Activated CD8-positive, alpha-beta memory T cell treated with anti-CD3 and anti-CD28 coated beads, Interleukin-2, amount 10 ng/mL, durations not matched to agents 7 days and 5 days (primary cell): ENCODE measurements around the gene TRPC1. TPM values are rescaled to one million over a fixed set of nuclear protein-coding genes. Genes with fewer than 3 reads are reported as not detected.

ENCODE experiments used
- ATAC-seq: fragments of 150-1000 bp; cut with Tn5 transposase; one replicate; pipeline ENCODE4 v1.10.0; 2021; ENCODE audit warnings: moderate library complexity
- CTCF ChIA-PET: fragments of 350-600 bp; sonication (Branson Sonifier 250); formaldehyde crosslinking; loops from one replicate; lab custom pipeline; 2021; ENCODE audit warnings: antibody characterized with exemption; lab: Charles Lee
- DNase-seq: peaks from one replicate; pipeline ENCODE4 v3.0.0-alpha.2; 2020
- H3K27ac Mint-ChIP-seq: one replicate; pipeline ENCODE4 v1.8.0; 2021; ENCODE audit warnings: mild to moderate bottlenecking, mixed read lengths
- H3K27me3 Mint-ChIP-seq: one replicate; pipeline ENCODE4 v1.8.0; 2021; ENCODE audit warnings: mixed read lengths
- H3K36me3 Mint-ChIP-seq: one replicate; pipeline ENCODE4 v1.8.0; 2021; ENCODE audit warnings: mild to moderate bottlenecking, mixed read lengths
- H3K4me1 Mint-ChIP-seq: one replicate; pipeline ENCODE4 v1.8.0; 2021; ENCODE audit warnings: mixed read lengths
- H3K4me3 Mint-ChIP-seq: one replicate; pipeline ENCODE4 v1.8.0; 2021; ENCODE audit warnings: mild to moderate bottlenecking, moderate library complexity, mixed read lengths
- H3K9me3 Mint-ChIP-seq: one replicate; pipeline ENCODE4 v1.8.0; 2022; ENCODE audit warnings: low read depth, mixed read lengths
- total RNA-seq, 2 experiments: library from RNA; stranded (reverse); gene quantifications; one replicate each; pipeline ENCODE4 v1.2.3, GENCODE V29; 2021

TRPC1 gene
- total RNA-seq, 2 experiments from 2014 or later = 2.1 to 2.9 TPM

GRCh38 chr3:142779591-142779990 is 55.8 kb downstream of the TRPC1 start:
- peaks cover 3% of the 10 kb centered on the region for H3K4me1 Mint-ChIP-seq
- H3K36me3 Mint-ChIP-seq = no peaks in the 10 kb centered on the region
- CTCF ChIA-PET = no interaction called here
- no peak overlapping the region for H3K4me3 Mint-ChIP-seq
- no peak overlapping the region for H3K27ac Mint-ChIP-seq
- H3K27me3 Mint-ChIP-seq = no peaks in the 10 kb centered on the region
- DNase-seq (no peak), ATAC-seq (no peak)
- H3K9me3 Mint-ChIP-seq = no peaks in the 10 kb centered on the region

DNA sequence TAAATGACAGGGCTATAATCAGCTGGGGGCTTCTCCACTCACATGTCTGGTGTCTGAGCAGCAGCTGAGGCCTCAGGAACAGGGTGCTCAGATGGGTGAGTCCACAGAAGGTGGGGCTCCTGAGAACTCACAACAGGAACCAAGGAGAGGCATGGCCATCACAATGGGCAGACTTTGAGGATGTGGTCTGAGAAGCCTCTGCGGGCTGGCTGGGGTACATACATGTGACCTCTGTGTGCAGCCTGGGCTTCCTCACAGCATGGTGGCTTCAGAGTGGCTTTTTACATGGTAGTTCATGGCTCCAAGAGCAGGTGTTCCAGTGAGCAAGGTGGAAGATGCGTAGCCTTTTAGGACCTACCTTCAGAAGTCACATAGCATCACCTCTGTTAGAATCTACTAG is 58.8 kb downstream of the TRPC1 start:
- no peak overlapping the region for H3K27ac Mint-ChIP-seq
- no peaks in the 10 kb centered on the region for H3K27me3 Mint-ChIP-seq
- no peaks in the 10 kb centered on the region for H3K9me3 Mint-ChIP-seq
- CTCF ChIA-PET = no interaction called here
- DNase-seq (no peak), ATAC-seq (no peak)
- H3K36me3 Mint-ChIP-seq = no peaks in the 10 kb centered on the region
- H3K4me1 Mint-ChIP-seq = peaks cover 3% of the 10 kb centered on the region
- no peak overlapping the region for H3K4me3 Mint-ChIP-seq

- CTCF ChIA-PET = no interaction called here
- H3K27ac Mint-ChIP-seq = no peak overlapping the region
- DNase-seq (no peak), ATAC-seq (no peak)
- no peaks in the 10 kb centered on the region for H3K36me3 Mint-ChIP-seq
- no peak overlapping the region for H3K4me3 Mint-ChIP-seq
- H3K4me1 Mint-ChIP-seq = peaks cover 3% of the 10 kb centered on the region
- H3K27me3 Mint-ChIP-seq = no peaks in the 10 kb centered on the region
- no peaks in the 10 kb centered on the region for H3K9me3 Mint-ChIP-seq
These were observed 60.4 kb downstream of the TRPC1 start for GRCh38 chr3:142784228-142784627.

GRCh38 chr3:142785996-142786395 is 62.2 kb downstream of the TRPC1 start:
- Mint-ChIP-seq H3K4me1 (peaks cover 3% of the 10 kb centered on the region), H3K27ac (no peak overlapping the region), H3K9me3 (no peaks in the 10 kb centered on the region), H3K4me3 (no peak overlapping the region), H3K27me3 (no peaks in the 10 kb centered on the region), H3K36me3 (no peaks in the 10 kb centered on the region)
- DNase-seq (no peak), ATAC-seq (no peak)
- CTCF ChIA-PET = no interaction called here

- no peak for ATAC-seq
- Mint-ChIP-seq H3K4me1 (peaks cover under 1% of the 10 kb centered on the region), H3K27ac (no peak overlapping the region), H3K4me3 (no peak overlapping the region), H3K27me3 (no peaks in the 10 kb centered on the region), H3K9me3 (no peaks in the 10 kb centered on the region), H3K36me3 (no peaks in the 10 kb centered on the region)
- no peak for DNase-seq
- CTCF ChIA-PET = no interaction called here
These were observed 63.9 kb downstream of the TRPC1 start for GRCh38 chr3:142787719-142788118.

DNA sequence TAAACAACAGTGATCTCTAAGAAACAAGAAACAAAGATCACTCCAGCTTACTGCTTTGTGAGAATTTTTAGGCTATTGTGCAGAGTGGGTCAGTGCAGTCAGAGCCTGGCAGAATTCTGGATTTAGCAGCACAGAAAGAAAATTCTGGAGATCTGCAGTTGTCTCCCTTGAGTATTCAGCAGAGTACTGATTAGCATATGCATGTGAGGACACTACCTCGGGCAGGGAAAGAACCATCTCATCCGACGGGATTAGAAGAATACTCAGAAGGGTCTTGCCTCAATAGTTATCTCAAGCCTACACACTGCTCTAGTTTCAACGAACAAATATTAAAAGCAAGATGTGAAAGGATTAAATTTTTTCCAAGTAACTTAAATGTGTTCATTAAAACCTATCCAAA is 70.7 kb downstream of the TRPC1 start:
- Mint-ChIP-seq H3K27ac (no peak overlapping the region), H3K4me1 (no peaks in the 10 kb centered on the region), H3K27me3 (no peaks in the 10 kb centered on the region), H3K4me3 (no peak overlapping the region), H3K9me3 (no peaks in the 10 kb centered on the region), H3K36me3 (no peaks in the 10 kb centered on the region)
- CTCF ChIA-PET = no interaction called here
- DNase-seq = no peak
- no peak for ATAC-seq

DNA sequence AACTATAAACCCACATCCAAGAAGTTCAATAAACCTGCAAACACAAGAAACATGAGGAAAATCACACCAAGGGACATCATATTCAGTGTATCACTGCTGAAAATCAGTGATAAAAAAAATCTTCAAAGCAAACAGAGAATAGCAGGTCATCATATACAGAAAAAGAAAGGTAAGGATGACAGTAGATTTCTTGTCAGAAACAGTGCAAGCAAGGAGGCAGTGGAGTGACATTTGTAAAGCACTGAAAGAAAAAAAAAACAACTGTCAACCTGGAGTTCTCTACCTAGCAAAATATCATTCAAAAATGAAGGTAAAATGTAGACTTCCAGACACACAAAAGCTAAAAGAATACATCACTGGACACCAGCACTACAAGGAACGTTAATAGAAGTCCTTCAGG is 71.5 kb downstream of the TRPC1 start:
- H3K36me3 Mint-ChIP-seq = no peaks in the 10 kb centered on the region
- CTCF ChIA-PET = no interaction called here
- no peak overlapping the region for H3K4me3 Mint-ChIP-seq
- H3K4me1 Mint-ChIP-seq = no peaks in the 10 kb centered on the region
- H3K27ac Mint-ChIP-seq = no peak overlapping the region
- no peaks in the 10 kb centered on the region for H3K27me3 Mint-ChIP-seq
- no peaks in the 10 kb centered on the region for H3K9me3 Mint-ChIP-seq
- ATAC-seq (no peak), DNase-seq (no peak)

GRCh38 chr3:142796823-142797222 is 73.0 kb downstream of the TRPC1 start:
- CTCF ChIA-PET = no interaction called here
- Mint-ChIP-seq H3K9me3 (no peaks in the 10 kb centered on the region), H3K4me1 (no peaks in the 10 kb centered on the region), H3K4me3 (no peak overlapping the region), H3K36me3 (no peaks in the 10 kb centered on the region), H3K27ac (no peak overlapping the region), H3K27me3 (no peaks in the 10 kb centered on the region)
- DNase-seq (no peak), ATAC-seq (no peak)

- ATAC-seq (no peak), DNase-seq (no peak)
- no peak overlapping the region for H3K4me3 Mint-ChIP-seq
- CTCF ChIA-PET = interaction anchor here (0.9 kb wide), 1 partner anchor 47 kb away, joined by 3 read pairs; no protein-coding TSS in a partner anchor
- H3K27ac Mint-ChIP-seq = no peak overlapping the region
- no peaks in the 10 kb centered on the region for H3K9me3 Mint-ChIP-seq
- no peaks in the 10 kb centered on the region for H3K4me1 Mint-ChIP-seq
- H3K36me3 Mint-ChIP-seq = no peaks in the 10 kb centered on the region
- H3K27me3 Mint-ChIP-seq = no peaks in the 10 kb centered on the region
These were observed 77.9 kb downstream of the TRPC1 start for GRCh38 chr3:142801746-142802145.

DNA sequence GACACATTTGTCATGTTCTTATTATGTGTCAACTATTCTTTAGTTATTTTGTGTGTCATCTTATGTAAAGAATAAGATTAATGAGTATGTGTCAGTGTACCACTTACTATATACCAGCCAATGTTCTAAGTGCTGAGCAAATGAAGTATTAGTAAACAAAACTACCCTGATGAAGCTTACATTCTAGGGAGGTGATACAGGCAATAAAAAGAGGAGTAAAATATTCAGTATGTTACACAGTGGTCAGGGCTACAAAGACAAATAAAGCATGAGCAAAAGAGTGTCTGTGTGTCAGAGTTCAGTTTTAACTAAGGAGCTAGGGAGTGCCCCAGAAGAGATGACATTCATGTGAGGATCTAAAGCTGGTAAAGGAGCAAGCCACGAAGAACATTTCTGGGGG is 79.1 kb downstream of the TRPC1 start:
- no peaks in the 10 kb centered on the region for H3K36me3 Mint-ChIP-seq
- no peaks in the 10 kb centered on the region for H3K27me3 Mint-ChIP-seq
- no peaks in the 10 kb centered on the region for H3K9me3 Mint-ChIP-seq
- no peaks in the 10 kb centered on the region for H3K4me1 Mint-ChIP-seq
- ATAC-seq (no peak), DNase-seq (no peak)
- CTCF ChIA-PET = no interaction called here
- no peak overlapping the region for H3K4me3 Mint-ChIP-seq
- H3K27ac Mint-ChIP-seq = no peak overlapping the region

DNA sequence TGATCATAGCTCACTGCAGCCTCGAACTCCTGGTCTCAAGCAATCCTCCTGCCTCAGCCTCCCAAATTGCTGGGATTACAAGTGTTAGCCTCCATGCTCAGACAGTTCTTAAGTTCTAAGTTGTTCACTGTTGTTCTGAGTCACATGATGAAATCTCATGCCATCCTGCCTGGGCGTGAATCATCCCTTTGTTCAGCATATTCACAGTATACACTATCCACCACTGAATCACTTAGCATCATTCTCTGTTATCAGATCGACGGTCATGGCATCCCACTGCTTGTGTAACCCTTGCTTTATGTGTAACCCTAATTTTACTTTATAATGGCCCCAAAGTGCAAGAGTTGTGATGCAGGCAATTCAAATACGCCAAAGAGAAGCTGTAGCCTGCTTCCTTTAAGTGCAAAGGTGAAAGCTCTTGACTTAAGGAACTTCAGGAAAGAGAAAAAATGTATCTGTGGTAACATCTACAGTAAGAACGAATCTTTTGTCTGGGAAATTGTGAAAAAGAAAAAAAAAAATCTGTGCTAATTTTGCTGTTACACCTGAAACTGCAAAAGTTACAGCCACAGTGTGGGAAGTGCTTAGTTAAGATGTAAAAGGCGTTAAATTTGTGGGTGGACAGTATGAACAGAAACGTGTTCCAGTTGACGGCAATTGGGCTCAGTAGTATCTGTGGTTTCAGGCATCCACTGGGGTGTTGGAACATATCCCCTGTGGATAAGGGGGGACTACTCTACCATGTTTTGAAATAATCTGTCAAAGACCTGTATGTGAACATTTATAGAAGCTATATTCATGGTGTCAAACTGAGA is 84.5 kb downstream of the TRPC1 start:
- CTCF ChIA-PET = interaction anchor here (0.8 to 1.4 kb wide), 2 partner anchors 123 to 222 kb away, joined by 3 to 4 read pairs; no protein-coding TSS in a partner anchor
- Mint-ChIP-seq H3K27ac (no peak overlapping the region), H3K27me3 (no peaks in the 10 kb centered on the region), H3K4me1 (peaks cover 8% of the 10 kb centered on the region), H3K36me3 (no peaks in the 10 kb centered on the region), H3K9me3 (no peaks in the 10 kb centered on the region), H3K4me3 (no peak overlapping the region)
- ATAC-seq = peak; percentile 47
- no peak for DNase-seq

DNA sequence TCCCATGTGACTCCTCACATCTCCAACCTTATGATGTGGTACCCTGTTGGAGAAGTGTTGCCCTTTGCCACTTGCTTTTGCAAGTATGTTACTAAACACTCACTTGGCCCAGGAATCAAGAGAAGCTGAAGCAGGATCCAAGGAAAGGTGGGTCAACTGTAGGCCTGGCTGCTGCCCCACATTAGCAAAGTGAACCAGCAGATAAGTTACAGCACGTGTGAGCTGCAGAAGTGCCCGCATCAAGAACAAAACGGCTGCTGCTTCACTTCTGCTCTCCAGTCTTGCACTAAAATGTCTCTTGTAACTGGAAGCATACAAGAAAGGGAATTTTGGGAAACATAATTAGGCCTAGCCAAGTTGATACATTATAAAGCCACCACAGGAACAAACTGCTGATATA is 85.4 kb downstream of the TRPC1 start:
- Mint-ChIP-seq H3K27ac (no peak overlapping the region), H3K36me3 (no peaks in the 10 kb centered on the region), H3K4me1 (peaks cover 8% of the 10 kb centered on the region), H3K27me3 (peaks cover 1% of the 10 kb centered on the region), H3K9me3 (no peaks in the 10 kb centered on the region), H3K4me3 (no peak overlapping the region)
- DNase-seq (no peak), ATAC-seq (no peak)
- CTCF ChIA-PET = interaction anchor here (0.8 to 1.4 kb wide), 2 partner anchors 122 to 223 kb away, joined by 3 to 4 read pairs; no protein-coding TSS in a partner anchor

DNA sequence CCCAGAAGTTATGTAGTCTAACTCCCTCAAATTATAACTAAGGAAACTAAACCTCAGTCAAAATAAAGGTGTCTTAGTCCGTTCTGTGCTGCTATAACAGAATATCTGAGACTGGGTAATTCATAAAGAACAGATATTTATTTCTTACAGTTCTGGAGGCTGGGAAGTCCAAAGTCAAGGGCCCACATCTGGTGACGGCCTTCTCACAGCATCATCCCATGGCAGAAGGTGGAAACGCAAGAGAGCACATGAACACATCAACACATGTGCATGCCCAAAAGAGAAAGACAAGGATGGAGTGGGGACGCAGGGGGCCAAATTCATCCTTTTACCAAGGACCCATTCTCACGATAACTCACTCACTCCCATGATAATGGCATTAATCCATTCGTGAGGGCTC is 92.0 kb downstream of the TRPC1 start:
- H3K36me3 Mint-ChIP-seq = no peaks in the 10 kb centered on the region
- H3K4me3 Mint-ChIP-seq = no peak overlapping the region
- H3K27me3 Mint-ChIP-seq = peaks cover 32% of the 10 kb centered on the region
- CTCF ChIA-PET = interaction anchor here (5.7 kb wide), 1 partner anchor 14 kb away, joined by 22 read pairs; no protein-coding TSS in a partner anchor
- DNase-seq (no peak), ATAC-seq (no peak)
- H3K4me1 Mint-ChIP-seq = no peaks in the 10 kb centered on the region
- no peak overlapping the region for H3K27ac Mint-ChIP-seq
- H3K9me3 Mint-ChIP-seq = no peaks in the 10 kb centered on the region

DNA sequence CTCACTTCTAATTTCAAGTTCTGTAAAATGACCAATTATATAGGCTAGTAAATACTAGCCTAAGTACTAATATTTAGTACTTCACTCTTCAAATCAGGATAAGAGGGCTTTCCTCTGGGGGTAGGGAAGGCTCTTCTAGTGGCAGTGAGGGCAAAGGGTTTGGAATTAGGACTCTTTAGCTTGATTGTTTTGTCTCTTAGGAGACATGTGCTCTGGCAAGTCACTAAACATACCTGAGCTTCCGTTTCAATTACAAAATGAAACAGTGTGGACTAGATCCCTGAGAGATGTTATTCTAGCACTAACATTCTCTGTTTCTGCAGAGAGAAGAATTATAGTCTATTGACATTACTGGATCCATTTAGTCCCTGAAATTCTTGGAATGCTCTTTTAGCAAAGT is 93.5 kb downstream of the TRPC1 start:
- CTCF ChIA-PET = interaction anchor here (5.7 kb wide), 1 partner anchor 12 kb away, joined by 22 read pairs; no protein-coding TSS in a partner anchor
- H3K36me3 Mint-ChIP-seq = no peaks in the 10 kb centered on the region
- no peaks in the 10 kb centered on the region for H3K9me3 Mint-ChIP-seq
- no peaks in the 10 kb centered on the region for H3K4me1 Mint-ChIP-seq
- H3K27ac Mint-ChIP-seq = no peak overlapping the region
- ATAC-seq (no peak), DNase-seq (no peak)
- no peak overlapping the region for H3K4me3 Mint-ChIP-seq
- peaks cover 36% of the 10 kb centered on the region for H3K27me3 Mint-ChIP-seq
